ENCODE measurements around the gene C1orf232.

DNA sequence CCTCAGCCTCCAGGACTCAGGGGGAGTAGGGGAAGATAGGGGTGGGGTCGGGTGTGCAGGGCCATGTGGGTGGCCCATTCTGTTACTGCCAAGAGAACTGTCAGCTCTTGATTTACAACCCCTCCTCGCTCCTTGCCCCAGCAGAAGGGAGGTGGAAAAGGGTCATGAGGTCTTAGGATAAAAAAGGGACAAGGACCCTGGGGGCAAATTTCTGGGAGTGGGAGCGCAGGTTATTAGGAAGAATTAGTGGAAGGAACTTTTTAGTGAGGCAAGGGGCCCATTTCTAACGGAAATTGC, 9.1 kb downstream of the C1orf232 start:
- no peak for TF ChIP-seq ZNF791 (tag by site-specific recombination; IDR thresholded peaks at IDR 0.05)
- TF ChIP-seq, protein P1, sequence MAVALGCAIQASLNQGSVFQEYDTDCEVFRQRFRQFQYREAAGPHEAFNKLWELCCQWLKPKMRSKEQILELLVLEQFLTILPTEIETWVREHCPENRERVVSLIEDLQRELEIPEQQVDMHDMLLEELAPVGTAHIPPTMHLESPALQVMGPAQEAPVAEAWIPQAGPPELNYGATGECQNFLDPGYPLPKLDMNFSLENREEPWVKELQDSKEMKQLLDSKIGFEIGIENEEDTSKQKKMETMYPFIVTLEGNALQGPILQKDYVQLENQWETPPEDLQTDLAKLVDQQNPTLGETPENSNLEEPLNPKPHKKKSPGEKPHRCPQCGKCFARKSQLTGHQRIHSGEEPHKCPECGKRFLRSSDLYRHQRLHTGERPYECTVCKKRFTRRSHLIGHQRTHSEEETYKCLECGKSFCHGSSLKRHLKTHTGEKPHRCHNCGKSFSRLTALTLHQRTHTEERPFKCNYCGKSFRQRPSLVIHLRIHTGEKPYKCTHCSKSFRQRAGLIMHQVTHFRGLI (tag by site-specific recombination; IDR thresholded peaks at IDR 0.05): no peak
- TF ChIP-seq, protein P2, sequence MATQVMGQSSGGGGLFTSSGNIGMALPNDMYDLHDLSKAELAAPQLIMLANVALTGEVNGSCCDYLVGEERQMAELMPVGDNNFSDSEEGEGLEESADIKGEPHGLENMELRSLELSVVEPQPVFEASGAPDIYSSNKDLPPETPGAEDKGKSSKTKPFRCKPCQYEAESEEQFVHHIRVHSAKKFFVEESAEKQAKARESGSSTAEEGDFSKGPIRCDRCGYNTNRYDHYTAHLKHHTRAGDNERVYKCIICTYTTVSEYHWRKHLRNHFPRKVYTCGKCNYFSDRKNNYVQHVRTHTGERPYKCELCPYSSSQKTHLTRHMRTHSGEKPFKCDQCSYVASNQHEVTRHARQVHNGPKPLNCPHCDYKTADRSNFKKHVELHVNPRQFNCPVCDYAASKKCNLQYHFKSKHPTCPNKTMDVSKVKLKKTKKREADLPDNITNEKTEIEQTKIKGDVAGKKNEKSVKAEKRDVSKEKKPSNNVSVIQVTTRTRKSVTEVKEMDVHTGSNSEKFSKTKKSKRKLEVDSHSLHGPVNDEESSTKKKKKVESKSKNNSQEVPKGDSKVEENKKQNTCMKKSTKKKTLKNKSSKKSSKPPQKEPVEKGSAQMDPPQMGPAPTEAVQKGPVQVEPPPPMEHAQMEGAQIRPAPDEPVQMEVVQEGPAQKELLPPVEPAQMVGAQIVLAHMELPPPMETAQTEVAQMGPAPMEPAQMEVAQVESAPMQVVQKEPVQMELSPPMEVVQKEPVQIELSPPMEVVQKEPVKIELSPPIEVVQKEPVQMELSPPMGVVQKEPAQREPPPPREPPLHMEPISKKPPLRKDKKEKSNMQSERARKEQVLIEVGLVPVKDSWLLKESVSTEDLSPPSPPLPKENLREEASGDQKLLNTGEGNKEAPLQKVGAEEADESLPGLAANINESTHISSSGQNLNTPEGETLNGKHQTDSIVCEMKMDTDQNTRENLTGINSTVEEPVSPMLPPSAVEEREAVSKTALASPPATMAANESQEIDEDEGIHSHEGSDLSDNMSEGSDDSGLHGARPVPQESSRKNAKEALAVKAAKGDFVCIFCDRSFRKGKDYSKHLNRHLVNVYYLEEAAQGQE (tag by site-specific recombination; IDR thresholded peaks at IDR 0.05): no peak
- TF ChIP-seq HOXA7 (CRISPR knock-in tag; IDR thresholded peaks at IDR 0.05; ENCODE audit: borderline replicate concordance): no peak
- no peak for TF ChIP-seq ZNF747 (tag by site-specific recombination; IDR thresholded peaks at IDR 0.05)
- no peak for TF ChIP-seq TCF7L2 (IDR thresholded peaks at IDR 0.05; ENCODE audit: borderline replicate concordance, low read depth, low read length)
- TF ChIP-seq, protein P3, sequence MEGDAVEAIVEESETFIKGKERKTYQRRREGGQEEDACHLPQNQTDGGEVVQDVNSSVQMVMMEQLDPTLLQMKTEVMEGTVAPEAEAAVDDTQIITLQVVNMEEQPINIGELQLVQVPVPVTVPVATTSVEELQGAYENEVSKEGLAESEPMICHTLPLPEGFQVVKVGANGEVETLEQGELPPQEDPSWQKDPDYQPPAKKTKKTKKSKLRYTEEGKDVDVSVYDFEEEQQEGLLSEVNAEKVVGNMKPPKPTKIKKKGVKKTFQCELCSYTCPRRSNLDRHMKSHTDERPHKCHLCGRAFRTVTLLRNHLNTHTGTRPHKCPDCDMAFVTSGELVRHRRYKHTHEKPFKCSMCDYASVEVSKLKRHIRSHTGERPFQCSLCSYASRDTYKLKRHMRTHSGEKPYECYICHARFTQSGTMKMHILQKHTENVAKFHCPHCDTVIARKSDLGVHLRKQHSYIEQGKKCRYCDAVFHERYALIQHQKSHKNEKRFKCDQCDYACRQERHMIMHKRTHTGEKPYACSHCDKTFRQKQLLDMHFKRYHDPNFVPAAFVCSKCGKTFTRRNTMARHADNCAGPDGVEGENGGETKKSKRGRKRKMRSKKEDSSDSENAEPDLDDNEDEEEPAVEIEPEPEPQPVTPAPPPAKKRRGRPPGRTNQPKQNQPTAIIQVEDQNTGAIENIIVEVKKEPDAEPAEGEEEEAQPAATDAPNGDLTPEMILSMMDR (tag by site-specific recombination; IDR thresholded peaks at IDR 0.05): no peak
- TF ChIP-seq ZNF830 (tag by site-specific recombination; IDR thresholded peaks at IDR 0.05; ENCODE audit: low read depth): no peak
- no peak for TF ChIP-seq ZNF521 (tag by site-specific recombination; IDR thresholded peaks at IDR 0.05)
- TF ChIP-seq ZNF248 (tag by site-specific recombination; IDR thresholded peaks at IDR 0.05): no peak
- no peak for TF ChIP-seq ZBTB7A (tag by site-specific recombination; IDR thresholded peaks at IDR 0.05; ENCODE audit: low read depth)
- no peak for TF ChIP-seq ZNF341 (tag by site-specific recombination; IDR thresholded peaks at IDR 0.05; ENCODE audit: low read depth)
- no peak for TF ChIP-seq ZNF677 (tag by site-specific recombination; IDR thresholded peaks at IDR 0.05)
- TF ChIP-seq, protein P4, sequence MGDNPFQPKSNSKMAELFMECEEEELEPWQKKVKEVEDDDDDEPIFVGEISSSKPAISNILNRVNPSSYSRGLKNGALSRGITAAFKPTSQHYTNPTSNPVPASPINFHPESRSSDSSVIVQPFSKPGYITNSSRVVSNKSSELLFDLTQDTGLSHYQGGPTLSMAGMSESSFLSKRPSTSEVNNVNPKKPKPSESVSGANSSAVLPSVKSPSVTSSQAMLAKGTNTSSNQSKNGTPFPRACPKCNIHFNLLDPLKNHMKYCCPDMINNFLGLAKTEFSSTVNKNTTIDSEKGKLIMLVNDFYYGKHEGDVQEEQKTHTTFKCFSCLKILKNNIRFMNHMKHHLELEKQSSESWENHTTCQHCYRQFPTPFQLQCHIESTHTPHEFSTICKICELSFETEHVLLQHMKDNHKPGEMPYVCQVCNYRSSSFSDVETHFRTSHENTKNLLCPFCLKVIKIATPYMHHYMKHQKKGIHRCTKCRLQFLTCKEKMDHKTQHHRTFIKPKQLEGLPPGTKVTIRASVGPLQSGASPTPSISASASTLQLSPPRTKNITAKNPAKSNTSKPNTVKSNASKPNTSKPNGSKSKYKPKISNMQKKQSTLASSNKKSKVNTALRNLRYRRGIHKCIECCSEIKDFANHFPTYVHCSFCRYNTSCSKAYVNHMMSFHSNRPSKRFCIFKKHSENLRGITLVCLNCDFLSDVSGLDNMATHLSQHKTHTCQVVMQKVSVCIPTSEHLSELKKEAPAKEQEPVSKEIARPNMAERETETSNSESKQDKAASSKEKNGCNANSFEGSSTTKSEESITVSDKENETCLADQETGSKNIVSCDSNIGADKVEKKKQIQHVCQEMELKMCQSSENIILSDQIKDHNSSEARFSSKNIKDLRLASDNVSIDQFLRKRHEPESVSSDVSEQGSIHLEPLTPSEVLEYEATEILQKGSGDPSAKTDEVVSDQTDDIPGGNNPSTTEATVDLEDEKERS (tag by site-specific recombination; IDR thresholded peaks at IDR 0.05): no peak

Measured in HEK293 (cell line).